NCI-H146 treated with DMSO at 0.1 percent for 48 hours (cell line): ENCODE measurements around the gene ANKRD1.
"Not testable (repeated sequence)": the region's sequence is repeated elsewhere in the genome, so short reads cannot be mapped to it uniquely, and the experiment has no call there.

Source experiments
- DNase-seq: peaks from one replicate; lab custom pipeline; 2025; ENCODE audit not compliant: unreplicated experiment; lab: John Stamatoyannopoulos, UW

The ANKRD1 gene

DNA sequence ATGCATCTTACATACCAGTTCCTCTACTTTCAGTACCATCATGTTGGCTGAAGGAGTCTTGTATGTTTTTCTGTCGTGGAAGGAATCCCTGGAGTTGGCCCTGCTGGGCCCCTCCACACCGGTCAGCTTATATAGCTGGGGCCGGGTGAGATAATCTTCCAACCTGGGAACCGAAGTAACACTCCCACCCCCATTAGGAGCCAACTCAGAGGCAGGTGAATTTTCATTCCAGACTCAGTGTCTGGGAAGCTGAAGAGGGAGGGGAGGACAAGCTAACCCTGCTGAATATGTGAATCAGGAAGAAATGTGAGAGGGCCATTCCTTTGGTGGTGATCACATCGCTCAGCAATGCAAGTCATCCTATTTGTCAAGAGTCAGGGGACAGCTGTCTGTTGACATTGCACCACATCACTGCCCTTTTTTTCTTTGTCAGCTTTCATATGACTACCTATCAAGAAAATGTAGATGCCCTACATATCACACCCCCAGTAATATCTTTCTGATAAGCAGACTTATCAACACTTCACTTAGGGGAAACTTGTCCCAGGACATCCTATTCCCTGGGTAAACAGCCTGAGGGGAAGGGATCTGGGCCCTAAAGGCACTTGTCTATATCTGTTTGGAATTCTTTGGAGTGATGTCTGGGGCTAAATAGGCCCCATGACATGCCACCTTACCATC, at the start of gene ANKRD1:
TSS of gene ANKRD1 (minus strand) at position 102 of the 681 bp plus-strand sequence. CDS start at position 42, 60 bp downstream.
- DNase-seq, result no peak

DNA sequence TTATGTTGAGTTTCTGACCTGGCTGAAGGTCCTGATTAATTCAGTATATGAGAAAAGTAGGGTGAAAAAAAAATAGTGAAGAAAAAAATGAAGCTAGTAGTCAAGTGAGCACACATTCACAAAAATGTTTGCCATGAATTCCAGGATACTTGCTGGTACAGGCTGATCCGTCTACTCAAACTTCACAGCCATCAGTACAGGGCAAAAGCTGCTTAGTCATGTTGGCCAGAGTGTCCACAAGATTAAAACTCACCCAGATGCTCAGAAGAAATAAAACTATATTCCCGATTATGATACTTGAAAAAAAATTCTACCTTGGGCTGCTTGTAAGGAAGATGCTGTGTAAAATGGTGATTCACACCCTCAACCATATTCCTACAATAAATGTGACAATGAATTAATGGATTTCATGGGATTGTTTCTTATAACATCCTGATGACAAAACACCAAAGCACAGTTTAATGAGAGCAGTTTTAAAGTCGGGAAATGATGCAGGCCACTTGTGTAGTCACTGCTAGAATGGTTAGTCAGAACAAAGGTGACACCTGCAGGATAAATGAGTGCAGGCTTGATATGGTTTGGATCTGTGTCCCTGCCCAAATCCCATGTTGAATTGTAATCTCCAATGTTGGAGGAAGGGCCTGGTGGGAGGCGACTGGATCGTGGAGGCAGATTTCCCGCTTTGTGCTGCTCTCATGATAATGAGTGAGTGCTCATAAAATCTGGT, 49.2 kb upstream of the ANKRD1 start:
- no peak for DNase-seq

DNA sequence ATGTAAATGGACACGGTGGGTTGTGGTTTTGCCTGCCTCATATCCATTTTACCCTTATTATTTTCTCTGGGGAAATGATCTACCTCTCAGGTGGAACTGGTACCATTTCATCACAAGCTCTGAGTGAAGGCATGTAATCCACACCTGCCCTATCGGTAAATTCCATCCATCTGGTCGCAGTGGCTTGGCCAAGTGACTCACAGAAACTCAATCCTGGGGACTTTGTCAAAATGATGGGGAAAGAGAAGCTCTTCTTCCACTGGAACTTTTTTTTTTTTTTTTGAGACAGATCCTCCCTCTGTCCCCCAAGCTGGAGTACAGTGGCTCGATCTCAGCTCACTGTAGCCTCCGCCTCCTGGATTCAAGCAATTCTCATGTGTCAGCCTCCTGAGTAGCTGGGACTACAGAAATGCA, 48.2 kb upstream of the ANKRD1 start:
- DNase-seq, result no peak

DNA sequence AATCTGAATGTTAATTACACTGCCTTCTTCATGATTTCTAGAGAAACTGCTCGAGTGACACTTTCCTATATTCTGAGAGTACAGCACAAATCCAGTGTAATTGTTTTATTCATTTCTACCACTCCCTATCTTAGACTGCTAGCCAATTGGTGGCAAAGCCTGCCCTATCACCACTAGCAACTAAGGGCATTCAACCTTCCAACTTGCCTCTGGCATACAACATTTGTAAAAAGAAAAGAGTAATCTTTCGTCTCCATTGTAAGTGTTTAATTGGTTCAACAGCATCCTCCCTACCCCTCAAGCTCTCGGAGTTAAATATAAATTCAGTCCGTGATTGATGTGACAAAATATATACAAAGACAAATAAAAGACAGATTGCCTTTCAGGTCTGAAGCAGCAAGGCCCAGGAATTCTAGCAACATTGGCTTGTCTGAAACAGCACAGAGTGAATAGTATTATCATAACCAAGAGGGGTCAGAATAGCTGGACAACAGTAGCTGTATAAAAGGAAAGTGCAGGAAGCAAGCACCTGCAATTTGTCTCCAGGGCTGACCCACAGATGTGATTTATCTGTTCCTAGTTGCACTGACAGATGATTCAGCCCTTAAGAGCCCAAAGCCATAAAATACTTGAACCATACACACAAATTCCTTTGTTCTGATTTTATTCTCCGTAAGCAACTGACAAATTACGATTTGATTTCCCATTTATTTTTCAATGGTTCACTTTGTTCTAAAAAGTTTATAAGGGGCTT, 47.6 kb upstream of the ANKRD1 start:
- no peak for DNase-seq

DNA sequence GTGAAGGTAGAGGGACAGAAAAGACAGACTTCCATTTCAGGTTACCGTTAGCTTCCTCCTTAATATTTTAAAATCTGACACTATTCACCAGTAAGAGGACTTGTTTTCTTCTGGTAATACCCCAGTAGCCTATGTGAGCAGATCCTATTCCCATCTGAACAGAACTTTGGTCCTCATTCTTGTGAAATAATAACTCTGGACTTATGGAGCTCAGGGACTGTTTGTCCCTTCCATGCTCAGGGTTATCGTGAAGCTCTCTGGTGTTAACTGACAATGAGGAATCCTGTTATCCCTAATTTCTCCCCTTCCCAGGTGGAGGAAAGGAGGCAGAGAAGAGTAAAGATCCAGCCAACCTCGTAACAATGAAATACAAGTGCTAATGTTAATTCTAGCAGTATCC, 47.0 kb upstream of the ANKRD1 start:
- DNase-seq, result no peak

DNA sequence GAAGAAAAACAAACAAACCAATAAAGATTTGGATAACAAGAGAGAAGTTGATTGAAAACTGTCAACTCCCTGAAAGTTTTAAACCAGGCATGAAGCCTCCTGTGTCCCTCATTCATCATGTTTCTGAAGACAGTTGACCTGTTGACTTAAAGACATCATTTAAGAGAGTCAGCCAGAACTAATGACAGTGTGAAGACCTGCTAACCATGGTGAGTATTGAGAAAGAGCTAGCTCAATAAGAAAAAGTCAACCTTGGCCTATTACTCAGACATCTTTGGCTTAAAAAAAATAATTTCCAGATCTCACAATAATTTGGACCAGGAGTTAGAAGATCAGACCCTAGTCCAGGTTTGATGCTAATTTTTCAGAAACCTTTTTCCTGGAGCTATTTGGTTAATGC, 45.3 kb upstream of the ANKRD1 start:
- no peak for DNase-seq

DNA sequence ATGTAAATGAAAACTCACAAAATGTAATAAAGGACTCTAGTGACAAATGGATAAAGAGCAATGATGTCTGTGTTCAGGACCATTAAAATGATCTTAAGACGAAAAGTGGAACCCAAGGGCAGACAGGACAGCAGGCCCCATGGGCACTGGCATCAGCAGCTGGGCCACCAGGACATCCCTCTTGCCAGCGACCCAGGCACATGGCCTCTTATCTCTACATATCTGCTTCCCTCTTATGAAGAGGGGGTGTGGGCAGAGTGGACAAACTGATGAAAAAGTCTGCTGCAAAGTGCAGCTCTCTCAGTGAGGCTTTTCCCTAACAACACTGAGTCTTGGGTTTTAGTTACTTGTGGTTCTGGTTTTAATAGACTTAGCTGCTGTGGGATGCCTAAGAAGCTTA, 44.8 kb upstream of the ANKRD1 start:
- no peak for DNase-seq

DNA sequence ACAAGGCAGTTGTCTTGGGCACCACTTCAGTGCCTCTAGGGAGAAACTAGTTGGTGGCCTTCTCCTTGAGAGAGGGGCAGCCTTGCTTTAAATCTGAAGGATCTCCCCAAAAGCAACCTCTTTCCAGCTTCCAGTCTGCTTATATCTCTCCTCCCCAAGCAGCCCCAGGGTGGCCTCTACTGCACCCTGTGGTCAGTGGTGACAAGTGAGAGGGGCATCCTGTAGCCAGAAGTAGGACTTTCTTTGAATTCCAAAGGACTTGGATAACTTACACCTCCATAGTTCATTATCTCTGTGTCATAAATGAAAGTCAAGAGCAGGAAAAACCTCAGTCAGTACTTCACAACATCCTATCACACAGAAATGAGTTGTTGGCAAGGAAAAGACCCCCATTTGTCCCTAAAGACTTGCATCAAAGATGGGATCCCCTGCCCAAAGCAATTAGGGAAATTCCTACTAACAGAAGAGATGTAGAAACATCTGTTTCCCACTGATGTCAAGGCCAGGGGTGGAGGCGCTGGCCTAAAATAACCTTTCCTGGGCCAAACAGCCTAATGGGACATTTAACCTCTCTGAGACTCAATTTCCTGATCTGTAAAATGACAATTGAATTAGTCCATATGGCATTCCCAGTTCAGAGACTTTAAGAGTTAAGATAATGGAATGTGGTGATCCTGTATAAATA, 44.0 kb upstream of the ANKRD1 start:
- no peak for DNase-seq

DNA sequence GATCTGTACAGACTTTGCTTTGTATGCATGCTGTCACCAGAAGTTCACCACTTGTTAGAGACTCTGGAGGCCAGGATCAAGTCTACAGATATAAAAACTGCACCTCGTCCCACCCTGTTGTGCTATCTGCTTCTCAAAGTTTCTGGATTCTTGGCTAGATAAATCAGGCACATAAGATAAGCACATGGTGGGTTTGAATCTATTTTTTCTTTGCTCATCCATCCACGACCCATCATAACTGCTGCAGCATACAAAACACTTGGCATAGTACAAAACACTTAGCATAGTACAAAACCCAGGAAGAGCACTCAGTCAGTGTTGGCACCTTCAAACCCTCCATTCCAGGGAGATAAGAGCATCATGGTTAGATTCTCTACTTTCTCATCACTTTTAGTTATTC, 42.4 kb upstream of the ANKRD1 start:
- DNase-seq, result no peak

DNA sequence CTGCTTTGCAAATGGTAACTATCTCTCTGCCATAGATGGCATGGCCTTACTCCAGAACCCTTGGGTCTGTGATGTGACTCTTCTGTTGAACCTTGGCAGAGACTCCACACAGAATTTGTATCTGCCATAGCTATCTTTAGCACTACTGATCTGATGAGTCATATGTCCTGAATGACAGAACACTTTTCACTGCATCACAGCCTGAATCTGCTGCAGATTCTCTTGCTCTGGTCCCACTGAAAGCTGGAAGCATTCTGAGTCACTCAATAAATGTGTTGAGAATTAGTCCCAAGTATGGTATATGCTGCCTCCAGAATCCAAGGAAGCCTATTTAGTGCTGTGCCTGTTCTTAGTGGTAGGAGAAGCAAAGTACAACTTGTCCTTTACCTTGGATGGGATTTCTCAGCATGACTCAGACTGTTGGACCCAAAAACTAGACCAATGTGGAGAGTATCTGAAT, 39.5 kb upstream of the ANKRD1 start:
- no peak for DNase-seq

DNA sequence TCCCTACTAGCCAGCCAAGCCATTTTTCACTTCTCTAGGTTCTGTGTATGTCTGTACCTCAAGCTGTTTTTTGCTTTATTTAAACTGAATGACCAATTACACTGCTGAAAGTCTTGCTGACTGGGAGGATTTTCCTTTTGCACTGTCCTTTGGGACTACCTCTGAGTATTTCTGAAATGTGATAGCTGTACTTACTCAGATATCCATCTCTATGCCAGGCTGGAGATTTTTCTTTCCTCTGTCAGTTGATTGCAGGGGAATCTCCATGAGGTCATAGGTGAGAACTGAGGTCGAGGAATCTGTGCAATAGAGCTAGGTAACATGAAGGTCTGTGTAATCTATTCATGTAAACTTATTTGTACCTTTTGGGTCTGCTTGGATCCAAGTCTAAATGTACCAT, 38.9 kb upstream of the ANKRD1 start:
- DNase-seq, result no peak

DNA sequence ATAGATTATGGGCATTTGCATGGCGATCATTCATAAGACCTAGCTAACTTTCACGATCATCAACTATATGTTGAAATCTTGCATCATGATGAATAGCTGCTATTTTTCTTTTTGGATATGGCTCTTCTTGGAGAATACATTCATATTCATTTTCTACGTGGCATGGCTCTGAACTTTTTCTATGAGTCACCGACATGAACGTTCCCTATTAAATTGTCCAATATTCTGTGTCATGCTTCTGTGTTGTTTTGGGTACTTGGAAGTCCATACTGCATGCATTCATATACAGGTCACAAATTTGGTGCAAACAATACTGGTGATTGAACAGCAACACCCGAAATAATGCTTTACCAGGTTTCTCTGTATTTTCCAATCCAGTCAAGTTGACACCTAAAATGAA, 37.9 kb upstream of the ANKRD1 start:
- no peak for DNase-seq

DNA sequence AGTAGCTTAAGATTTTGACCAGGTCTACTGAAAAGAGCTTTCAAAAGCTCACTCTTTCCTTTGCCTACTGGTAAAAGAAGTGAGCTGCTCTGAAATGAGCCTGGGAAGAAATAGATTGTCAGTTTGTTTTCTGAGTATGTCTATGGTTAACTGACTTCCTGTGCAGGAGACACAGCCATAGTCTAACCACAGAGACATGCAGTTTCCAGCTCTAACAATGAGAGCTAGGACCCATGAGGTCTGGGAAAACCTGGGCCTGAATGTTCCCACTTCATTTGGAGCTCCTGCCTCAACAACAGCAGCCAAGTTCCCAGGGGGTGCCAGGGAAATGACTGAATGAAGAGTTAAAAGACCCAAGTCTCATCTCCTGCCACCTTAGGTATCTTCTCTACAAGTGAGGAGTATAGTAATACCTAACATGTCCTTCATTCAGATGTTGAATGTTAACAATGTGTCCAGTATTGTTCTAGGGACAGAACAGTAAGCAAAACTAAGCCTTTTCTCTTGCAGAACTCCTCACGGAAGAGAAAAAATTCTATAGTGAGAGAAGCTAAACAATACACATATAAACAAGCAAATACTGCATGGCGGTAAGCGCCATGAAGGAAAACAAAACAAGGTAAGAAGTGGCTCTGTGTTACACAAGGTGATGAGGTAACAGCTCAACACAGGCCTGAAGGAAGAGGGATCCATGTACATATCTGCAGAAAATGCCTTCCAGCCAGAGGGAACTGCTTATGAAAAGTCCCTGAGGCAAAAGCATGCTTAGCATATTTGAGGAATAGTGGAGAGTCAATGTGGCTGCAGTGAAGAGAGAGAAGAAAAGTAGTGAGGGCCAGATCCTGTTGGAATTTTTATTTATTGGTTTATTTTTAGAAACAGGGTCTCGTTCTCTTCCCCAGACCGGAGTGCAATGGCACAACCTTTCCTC, 26.4 kb upstream of the ANKRD1 start:
- no peak for DNase-seq

DNA sequence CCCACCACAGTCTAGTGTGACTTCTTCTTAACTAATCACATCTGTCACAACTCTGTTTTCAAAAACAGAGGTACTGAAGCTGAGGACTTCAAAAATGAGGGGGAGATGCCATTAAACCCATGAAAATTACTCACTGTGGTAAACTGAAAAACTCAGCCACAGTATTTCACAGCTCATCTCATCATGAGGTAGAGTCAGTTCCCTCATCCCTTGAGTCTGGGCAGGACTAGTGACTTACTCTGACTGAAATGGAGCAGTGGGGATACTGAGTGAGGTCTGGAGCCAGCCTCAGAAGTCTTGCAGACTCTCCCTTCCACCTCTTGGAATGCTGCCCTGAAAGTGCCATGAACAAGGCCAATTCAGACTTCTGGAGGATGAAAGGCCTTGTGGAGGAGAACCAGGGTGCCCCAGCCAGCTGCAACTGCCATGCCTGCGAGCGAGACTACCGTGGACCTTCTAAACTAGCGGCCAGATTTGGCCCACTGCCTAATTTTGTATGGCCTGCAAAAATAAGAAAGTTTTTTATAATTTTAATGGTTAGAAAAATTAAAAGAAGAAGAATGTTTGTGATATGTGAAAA, 24.7 kb upstream of the ANKRD1 start:
- DNase-seq, result no peak

DNA sequence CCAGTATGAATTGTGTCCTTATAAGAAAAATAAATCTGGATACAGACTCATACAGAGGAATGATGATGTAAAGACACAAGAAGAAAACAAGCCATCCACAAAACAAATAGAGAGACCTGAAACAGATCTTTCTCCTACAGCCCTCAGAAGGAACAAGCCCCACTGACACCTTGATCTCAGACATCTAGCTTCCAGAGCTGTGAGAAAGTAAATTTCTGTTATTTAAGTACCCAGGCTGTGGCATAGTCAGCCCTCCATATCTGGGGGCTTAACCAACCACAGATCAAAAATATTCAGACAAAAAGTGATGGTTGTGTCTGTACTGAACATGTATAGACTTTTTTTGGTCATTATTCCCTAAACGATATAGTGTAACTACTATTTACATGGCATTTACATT, 23.9 kb upstream of the ANKRD1 start:
- no peak for DNase-seq

DNA sequence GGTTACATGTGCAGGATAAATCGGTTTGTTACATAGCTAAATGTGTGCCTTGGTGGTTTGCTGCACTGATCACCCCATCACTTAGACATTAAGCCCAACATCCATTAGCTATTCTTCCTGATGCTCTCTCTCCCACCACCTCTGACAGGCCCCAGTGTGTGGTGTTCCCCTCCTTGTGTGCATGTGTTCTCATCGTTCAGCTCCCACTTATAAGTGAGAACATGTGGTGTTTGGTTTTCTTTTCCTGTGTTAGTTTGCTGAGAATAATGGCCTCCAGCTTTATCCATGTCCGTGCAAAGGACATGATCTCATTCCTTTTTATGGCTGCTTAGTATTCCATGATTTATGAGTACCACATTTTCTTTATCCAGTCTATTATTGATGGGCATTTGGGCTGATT, 22.1 kb upstream of the ANKRD1 start:
- DNase-seq, result not testable (repeated sequence)

DNA sequence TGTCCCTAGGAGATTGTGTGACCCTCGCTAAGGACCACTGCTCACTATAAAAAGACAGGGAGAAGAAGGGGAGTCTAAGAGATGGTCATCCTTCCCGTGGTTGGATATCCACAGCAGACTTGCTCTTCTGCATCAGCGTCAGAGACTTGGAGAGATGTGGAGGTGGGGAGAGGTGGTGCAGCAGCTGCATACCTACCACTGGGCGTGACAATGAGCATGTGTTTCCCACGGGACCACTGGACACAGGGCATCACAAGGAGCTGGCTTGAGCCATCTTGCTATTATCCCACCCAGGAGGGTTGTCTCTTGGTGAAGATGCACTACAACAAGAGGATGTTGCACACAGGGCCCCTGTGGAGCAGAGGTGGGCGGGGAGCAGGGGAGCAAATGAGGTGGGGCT, 18.8 kb upstream of the ANKRD1 start:
- no peak for DNase-seq

DNA sequence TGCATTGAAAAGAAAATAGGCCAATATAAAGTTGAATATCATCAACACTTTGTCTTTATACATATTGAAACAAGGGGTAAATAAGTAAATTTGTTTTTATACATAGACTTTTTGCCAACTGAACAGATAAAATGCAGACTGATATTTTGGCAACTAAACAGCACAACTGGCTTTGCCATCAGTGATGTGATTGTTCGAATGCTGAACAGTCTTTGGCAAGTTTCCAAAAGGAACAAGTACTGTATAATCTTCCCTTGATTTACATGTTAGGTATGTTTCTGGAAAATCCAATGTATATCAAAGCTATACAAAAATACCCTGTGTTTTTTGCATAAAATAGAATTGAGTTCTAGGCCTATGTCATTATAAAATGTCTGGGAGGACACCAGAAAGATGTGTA, 18.2 kb upstream of the ANKRD1 start:
- DNase-seq, result no peak

DNA sequence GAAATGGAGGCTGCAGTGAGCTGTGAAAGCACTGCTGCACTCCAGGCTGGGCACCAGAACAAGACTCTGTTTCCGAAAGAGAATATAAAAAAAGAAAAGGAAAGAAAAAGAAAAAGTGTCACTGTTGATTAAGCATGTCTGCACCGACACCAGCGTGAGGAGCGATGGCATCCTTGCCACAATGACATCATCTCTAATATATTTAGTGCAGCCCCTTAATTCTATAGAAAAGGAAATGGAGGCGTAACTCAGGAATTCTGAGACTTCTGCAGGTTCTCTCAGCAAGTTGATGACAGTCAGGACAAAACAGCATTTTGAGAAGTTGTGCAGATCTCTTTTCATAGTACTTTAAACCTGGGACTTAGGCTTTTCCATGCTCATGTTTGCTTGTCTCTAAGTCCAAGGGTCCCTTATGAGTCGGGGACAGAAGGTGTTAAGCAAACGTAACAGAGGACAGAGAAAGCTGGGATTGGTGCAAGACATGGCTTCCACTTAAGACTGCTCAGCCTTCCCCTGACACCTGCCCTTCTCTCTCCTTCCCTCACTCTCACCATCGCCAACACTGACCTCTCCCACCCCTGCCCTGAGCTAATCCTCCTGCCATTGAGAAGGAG, 16.9 kb upstream of the ANKRD1 start:
- DNase-seq, result no peak

DNA sequence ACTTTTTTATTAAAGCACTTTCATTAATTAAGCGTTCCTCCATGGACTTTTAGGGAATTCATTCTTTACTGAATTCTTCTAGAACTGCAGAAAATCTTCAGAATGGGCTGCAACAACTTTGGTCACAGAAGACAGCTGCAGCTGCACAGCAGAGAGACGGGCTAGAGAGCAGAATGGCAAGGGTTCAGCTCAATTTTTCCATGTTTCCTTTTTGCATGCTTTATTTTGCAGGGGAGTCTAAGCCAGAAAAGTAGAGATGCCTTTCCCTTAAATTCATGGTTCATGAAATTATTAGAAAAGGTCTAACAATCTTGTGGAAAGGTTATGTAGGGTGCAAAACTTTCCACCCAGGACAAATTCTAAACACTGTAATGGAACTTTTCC, 15.4 kb upstream of the ANKRD1 start:
- no peak for DNase-seq
